CD4-positive, alpha-beta T cell (primary cell): ENCODE data around the gene PIAS2. TPM values are rescaled to one million over a fixed set of nuclear protein-coding genes. Genes with fewer than 3 reads are reported as not detected.
"Not testable (repeated sequence)": the region's sequence is repeated elsewhere in the genome, so short reads cannot be mapped to it uniquely, and the experiment has no call there.

ENCODE experiments used
- ATAC-seq: fragments of 200-7000 bp; cut with Tn5 transposase; one replicate; pipeline ENCODE4 v1.10.0; 2022; ENCODE audit warnings: mild to moderate bottlenecking; ENCODE audit not compliant: poor library complexity
- CTCF ChIA-PET: fragments of 350-600 bp; sonication (Branson Sonifier 250); formaldehyde crosslinking; loops from one replicate; lab custom pipeline; 2021; ENCODE audit warnings: antibody characterized with exemption, inconsistent platforms; lab: Charles Lee
- POLR2A ChIA-PET: fragments of 350-600 bp; sonication (Branson Sonifier 250); formaldehyde crosslinking; loops from one replicate; lab custom pipeline; 2021; ENCODE audit warnings: antibody characterized with exemption, inconsistent platforms; lab: Charles Lee
- DNase-seq, 14 experiments: peaks; one replicate each; pipeline ENCODE4 v3.0.0-alpha.2; 2013 to 2020; ENCODE audit warnings: mixed read lengths in 2 of 14
- H3K27ac ChIP-seq, 2 donors: one replicate each; pipeline versions ENCODE4 v1.5.1 to v1.7.0; 2013; ENCODE audit warnings: low read length in 2 of 2, low read depth in 1 of 2, mild to moderate bottlenecking in 1 of 2
- H3K27me3 ChIP-seq, 2 experiments: 1 replicate in 1 of 2; 2 replicates in 1 of 2; pipeline versions ENCODE4 v1.6.1 to v1.7.0; 2013; ENCODE audit warnings: low read length in 2 of 2, control low read depth in 1 of 2, mild to moderate bottlenecking in 1 of 2, moderate library complexity in 1 of 2; ENCODE audit not compliant: insufficient read depth in 2 of 2, control insufficient read depth in 1 of 2
- H3K36me3 ChIP-seq: one replicate; pipeline ENCODE4 v1.6.1; 2013; ENCODE audit warnings: low read length, control low read depth; ENCODE audit not compliant: insufficient read depth
- H3K4me1 ChIP-seq: one replicate; pipeline ENCODE4 v1.6.1; 2013; ENCODE audit warnings: low read length, control low read depth; ENCODE audit not compliant: insufficient read depth
- H3K4me3 ChIP-seq: one replicate; pipeline ENCODE4 v1.5.1; 2013; ENCODE audit warnings: mild to moderate bottlenecking, low read length, moderate library complexity
- H3K9me3 ChIP-seq, 2 experiments: 1 replicate in 1 of 2; 2 replicates in 1 of 2; pipeline versions ENCODE4 v1.6.1 to v1.7.0; 2013; ENCODE audit warnings: low read length in 2 of 2, mild to moderate bottlenecking in 2 of 2, control low read depth in 1 of 2, moderate library complexity in 1 of 2; ENCODE audit not compliant: control insufficient read depth in 1 of 2, insufficient read depth in 1 of 2
- H3K27ac Mint-ChIP-seq: one replicate; pipeline ENCODE4 v1.8.0; 2020; ENCODE audit warnings: mixed read lengths
- H3K27me3 Mint-ChIP-seq: one replicate; pipeline ENCODE4 v1.8.0; 2021; ENCODE audit warnings: mixed read lengths
- H3K36me3 Mint-ChIP-seq: one replicate; pipeline ENCODE4 v1.8.0; 2021; ENCODE audit warnings: low read depth, mixed read lengths
- H3K4me1 Mint-ChIP-seq: one replicate; pipeline ENCODE4 v1.8.0; 2021; ENCODE audit warnings: low read depth, mixed read lengths
- H3K4me3 Mint-ChIP-seq: one replicate; pipeline ENCODE4 v1.8.0; 2020; ENCODE audit warnings: mild to moderate bottlenecking, mixed read lengths
- H3K9me3 Mint-ChIP-seq: one replicate; pipeline ENCODE4 v1.8.0; 2020; ENCODE audit warnings: mixed read lengths
- CTCF ChIP-seq: fragments of 200-600 bp; IDR thresholded peaks from one replicate; pipeline ENCODE4 v1.8.0; 2022; ENCODE audit warnings: antibody characterized with exemption, mild to moderate bottlenecking
- intact Hi-C, 2 experiments: fragments of 100-400 bp; cut with DNase I in 1 of 2; cut with micrococcal nuclease in 1 of 2; formaldehyde crosslinking; loops; one replicate each; pipeline versions ENCODE4 v1.15.1 to v1.9.0; 2023 to 2025; cut with DNase I, micrococcal nuclease
- total RNA-seq, 174 experiments: library from RNA in 2 of 174; stranded (reverse) in 2 of 174; gene quantifications; one replicate each; pipeline ENCODE4 v1.2.3 and lab custom pipeline; 2021 to 2026

The PIAS2 gene
- total RNA-seq, 2 experiments from 2014 or later = 32.0 to 36.3 TPM

- Histone ChIP-seq H3K4me1 (no peaks in the 10 kb centered on the region), H3K9me3 (peaks cover 15% of the 10 kb centered on the region in 2 experiments), H3K36me3 (peaks cover 11% of the 10 kb centered on the region), H3K4me3 (no peak overlapping the region), H3K27me3 (no peaks in the 10 kb centered on the region), H3K27ac (no peak overlapping the region)
- peaks cover 82% of the 10 kb centered on the region for H3K36me3 Mint-ChIP-seq
- H3K27ac Mint-ChIP-seq = no peak overlapping the region
- no peak overlapping the region for H3K4me3 Mint-ChIP-seq
- peaks cover 11% of the 10 kb centered on the region for H3K9me3 Mint-ChIP-seq
- TF ChIP-seq CTCF = no peak
- intact Hi-C loops = no loop called here
- H3K27me3 Mint-ChIP-seq = no peaks in the 10 kb centered on the region
- ChIA-PET CTCF (interaction anchor here (1.0 kb wide), 1 partner anchor 23 kb away, joined by 3 read pairs; no protein-coding TSS in a partner anchor), POLR2A (no interaction called here)
- H3K4me1 Mint-ChIP-seq = peaks cover 43% of the 10 kb centered on the region
- DNase-seq = no peak
- no peak for ATAC-seq
These were observed 49.0 kb downstream of the PIAS2 start for GRCh38 chr18:46868169-46868921.

DNA sequence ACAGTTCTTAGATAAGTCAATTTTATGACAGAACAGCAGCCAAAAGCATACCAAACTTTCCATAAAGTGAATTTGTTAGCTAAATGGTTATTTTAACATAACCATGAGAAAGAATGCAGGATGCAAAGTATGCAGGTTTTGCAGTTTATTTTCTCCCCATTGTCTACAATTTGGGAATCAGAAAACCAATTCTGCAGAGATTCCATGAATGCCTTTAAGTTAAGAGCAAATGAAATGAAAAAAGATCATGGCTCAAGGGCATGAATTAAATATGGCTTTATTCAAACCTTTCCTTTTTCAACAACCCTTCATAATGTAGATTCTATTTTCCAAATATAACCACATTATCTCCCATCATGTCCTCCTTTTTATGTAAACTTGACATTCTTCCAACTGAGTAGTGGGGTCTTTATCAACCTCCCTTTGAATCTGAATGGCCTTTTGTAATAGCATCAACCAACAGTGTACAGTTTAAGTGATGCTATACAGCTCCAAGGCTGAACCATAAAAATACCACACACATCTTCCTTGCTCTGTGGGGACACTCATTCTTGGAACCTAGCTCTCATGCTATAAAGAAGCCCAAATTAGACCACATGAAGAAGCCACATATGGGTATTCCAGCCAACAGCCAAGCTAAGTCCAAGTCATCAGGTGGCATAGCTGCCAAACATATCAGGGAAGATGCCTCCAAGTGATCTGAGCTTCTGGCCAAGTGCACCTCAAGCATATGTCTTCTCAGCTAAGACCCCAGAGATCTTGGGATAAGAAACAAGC lies 49.8 kb downstream of the PIAS2 start:
- Histone ChIP-seq H3K4me3 (no peak overlapping the region), H3K27ac (no peak overlapping the region), H3K4me1 (no peaks in the 10 kb centered on the region), H3K36me3 (peaks cover 11% of the 10 kb centered on the region), H3K27me3 (no peaks in the 10 kb centered on the region), H3K9me3 (peaks cover 15% of the 10 kb centered on the region in 2 experiments)
- no peak for ATAC-seq
- Mint-ChIP-seq H3K27ac (no peak overlapping the region), H3K4me1 (peaks cover 38% of the 10 kb centered on the region), H3K9me3 (peaks cover 11% of the 10 kb centered on the region), H3K4me3 (no peak overlapping the region), H3K27me3 (no peaks in the 10 kb centered on the region), H3K36me3 (peaks cover 79% of the 10 kb centered on the region)
- DNase-seq = no peak
- POLR2A ChIA-PET = no interaction called here
- TF ChIP-seq CTCF = no peak
- CTCF ChIA-PET = interaction anchor here (1.0 kb wide), 1 partner anchor 23 kb away, joined by 3 read pairs; no protein-coding TSS in a partner anchor
- intact Hi-C loops = no loop called here

DNA sequence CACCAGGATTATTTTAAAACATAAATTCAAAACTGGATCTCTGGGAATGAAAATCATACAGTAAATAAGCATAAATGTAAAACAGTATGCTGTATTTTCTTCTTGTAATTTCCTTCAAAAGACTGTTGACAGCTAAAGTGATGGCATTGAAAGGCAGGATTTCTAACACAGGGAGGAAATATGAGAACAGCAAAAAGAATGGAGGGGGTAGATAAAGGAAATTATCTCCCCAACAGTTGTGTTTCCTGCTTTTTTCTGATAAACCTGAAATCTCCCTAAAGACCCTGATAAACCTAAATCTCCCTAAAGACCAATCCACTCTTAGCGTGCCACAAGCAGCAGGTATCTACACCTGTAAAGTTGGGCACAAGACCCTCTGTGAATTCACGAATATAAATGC lies 50.8 kb downstream of the PIAS2 start:
- no peak for DNase-seq
- H3K27ac Mint-ChIP-seq = no peak overlapping the region
- H3K27me3 Mint-ChIP-seq = no peaks in the 10 kb centered on the region
- no peak overlapping the region for H3K27ac ChIP-seq
- no peak overlapping the region for H3K4me3 Mint-ChIP-seq
- H3K36me3 ChIP-seq = peaks cover 11% of the 10 kb centered on the region
- ChIA-PET CTCF (no interaction called here), POLR2A (no interaction called here)
- intact Hi-C loops = no loop called here
- no peaks in the 10 kb centered on the region for H3K4me1 ChIP-seq
- no peak for ATAC-seq
- no peak overlapping the region for H3K4me3 ChIP-seq
- no peaks in the 10 kb centered on the region for H3K27me3 ChIP-seq
- peaks cover 3% of the 10 kb centered on the region for H3K9me3 Mint-ChIP-seq
- peaks cover 38% of the 10 kb centered on the region for H3K4me1 Mint-ChIP-seq
- peaks cover 15% of the 10 kb centered on the region in 2 experiments for H3K9me3 ChIP-seq
- peaks cover 71% of the 10 kb centered on the region for H3K36me3 Mint-ChIP-seq
- TF ChIP-seq CTCF = no peak

DNA sequence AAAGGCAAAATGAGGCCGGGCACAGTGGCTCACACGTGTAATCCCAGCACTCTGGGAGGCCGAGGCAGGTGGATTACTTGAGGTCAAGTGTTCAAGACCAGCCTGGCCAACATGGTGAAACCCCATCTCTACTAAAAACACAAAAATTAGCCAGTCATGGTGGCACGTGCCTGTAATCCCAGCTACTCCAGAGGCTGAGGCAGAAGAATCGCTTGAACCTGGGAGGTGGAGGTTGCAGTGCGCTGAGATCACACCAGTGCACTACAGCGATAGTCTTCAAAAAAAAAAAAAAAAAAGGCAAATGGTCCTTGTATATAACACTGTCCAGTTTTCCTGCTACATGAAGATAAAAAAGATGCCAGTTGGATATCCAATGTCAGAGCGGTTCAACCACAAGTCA lies 52.1 kb downstream of the PIAS2 start:
- CTCF ChIA-PET, H3K27ac Mint-ChIP-seq, H3K4me1 ChIP-seq, H3K4me3 ChIP-seq, H3K27ac ChIP-seq, DNase-seq, H3K4me3 Mint-ChIP-seq, POLR2A ChIA-PET, H3K36me3 ChIP-seq, intact Hi-C loops, ATAC-seq, H3K27me3 Mint-ChIP-seq, H3K27me3 ChIP-seq, H3K9me3 Mint-ChIP-seq: not testable (repeated sequence)
- peaks cover 41% of the 10 kb centered on the region for H3K4me1 Mint-ChIP-seq
- peaks cover 73% of the 10 kb centered on the region for H3K36me3 Mint-ChIP-seq
- H3K9me3 ChIP-seq = peaks cover 13 to 15% of the 10 kb centered on the region in 2 experiments
